Right lobe of liver (tissue), 6 donors: ENCODE results near the gene RNF157. TPM values are rescaled to one million over a fixed set of nuclear protein-coding genes. Genes with fewer than 3 reads are reported as not detected.

ENCODE experiments used
- ATAC-seq, 4 donors: fragments of 200-7000 bp; cut with Tn5 transposase; one replicate each; pipeline ENCODE4 v1.9.1; 2020; ENCODE audit warnings: mild to moderate bottlenecking in 4 of 4, moderate library complexity in 4 of 4
- DNase-seq, 3 donors: peaks; one replicate each; pipeline ENCODE4 v3.0.0-alpha.2; 2020
- H3K27ac ChIP-seq, 3 donors: fragments of 200-600 bp; one replicate each; pipeline ENCODE4 v1.8.0; 2022
- H3K27me3 ChIP-seq, 2 donors: fragments of 200-600 bp; one replicate each; pipeline ENCODE4 v1.8.0; 2022
- H3K36me3 ChIP-seq, 4 donors: fragments of 200-600 bp; sonication (generic) in 1 of 4; one replicate each; pipeline versions ENCODE4 v1.5.1 to v1.8.0; 2017 to 2022; ENCODE audit warnings: control low read depth in 1 of 4
- H3K4me1 ChIP-seq, 4 donors: fragments of 200-600 bp; sonication (generic) in 1 of 4; one replicate each; pipeline versions ENCODE4 v1.5.1 to v1.8.0; 2017 to 2022; ENCODE audit warnings: control low read depth in 1 of 4
- H3K4me3 ChIP-seq, 3 donors: fragments of 200-600 bp; one replicate each; pipeline ENCODE4 v1.8.0; 2022
- H3K9me3 ChIP-seq, 4 donors: fragments of 200-600 bp; sonication (generic) in 1 of 4; one replicate each; pipeline versions ENCODE4 v1.5.1 to v1.8.0; 2017 to 2022; ENCODE audit warnings: control low read depth in 1 of 4
- CTCF ChIP-seq, 4 donors: fragments of 200-600 bp in 3 of 4; fragments of 450-650 bp in 1 of 4; IDR thresholded peaks; one replicate each; pipeline versions ENCODE4 v1.5.1 to v1.8.0; 2016 to 2022; ENCODE audit warnings: antibody characterized with exemption in 4 of 4, mild to moderate bottlenecking in 2 of 4
- POLR2A ChIP-seq: fragments of 450-650 bp; IDR thresholded peaks from one replicate; pipeline ENCODE4 v1.6.1; 2017; ENCODE audit warnings: antibody characterized with exemption, mild to moderate bottlenecking
- WGBS: methylation state at CpG from one replicate; pipeline ENCODE4 v1.1.6; 2018; ENCODE audit warnings: low coverage, low lambda C conversion rate; ENCODE audit not compliant: insufficient coverage; ENCODE audit errors: missing lambda C conversion rate; 5-methylcytosine and 5-hydroxymethylcytosine counted together
- intact Hi-C, 2 donors: fragments of 100-400 bp; cut with DNase I; formaldehyde crosslinking; loops; one replicate each; pipeline versions ENCODE4 v1.11.2 to v1.14.1; 2022
- total RNA-seq, 6 experiments: library from RNA; depleted of rRNA in 2 of 6; stranded (reverse); fragments of >200 nt in 2 of 6; fragmentation: NEBNext Ultra II Directional in 3 of 6; extraction: Animal tissue kit (Norgen Biotek cat#: 25700) in 3 of 6; gene quantifications; one replicate each; pipeline versions ENCODE4 v1.1.0 to v1.2.4, GENCODE V29; 2016 to 2023
- donor health status: DM: no; HTN: yes; CAD: no.
- donor health status: DM: no; HTN: no; CAD: no.
- donor health status: DM: no; HTN: no; CAD: no.
- donor health status: DM: no; HTN: yes; CAD: no.
- donor health status: DM: no; HTN: yes; CAD: no.

Gene RNF157
- total RNA-seq, 6 experiments from 2014 or later = 0.39 to 14.5 (median 6.0) TPM

DNA sequence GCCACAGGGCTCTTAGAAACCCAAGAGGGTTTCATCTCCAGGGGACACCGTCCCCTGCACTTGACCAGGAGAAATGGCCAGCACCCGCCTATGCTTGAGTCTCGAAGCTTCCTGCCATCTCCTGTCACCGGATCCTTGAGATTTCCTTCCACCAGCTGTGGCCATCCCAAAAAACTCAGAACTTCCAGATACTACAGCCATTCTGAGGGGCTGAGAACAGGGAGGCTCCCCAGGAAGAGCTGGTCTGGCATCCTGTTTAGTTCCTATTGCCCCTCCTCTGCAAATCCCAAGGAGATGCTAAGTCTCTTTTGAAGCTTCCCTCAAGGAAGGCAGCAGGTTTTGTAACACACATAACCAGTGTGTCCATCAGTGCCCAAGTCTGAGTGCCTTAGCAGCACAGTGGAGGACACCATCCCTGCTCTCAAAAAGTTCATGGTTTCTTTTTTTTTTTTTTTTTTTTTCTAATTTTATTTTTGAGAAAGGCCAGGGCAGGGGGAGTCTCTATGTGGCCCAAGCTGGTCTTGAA, 26.8 kb upstream of the RNF157 start:
- TF ChIP-seq CTCF (IDR thresholded peaks at IDR 0.05) = no peak
- no peak for TF ChIP-seq POLR2A
- DNase-seq = no peak
- intact Hi-C loops = no loop called here
- ATAC-seq = no peak
- Histone ChIP-seq H3K36me3 (no peaks in the 10 kb centered on the region), H3K27ac (peak overlapping the region in 2 of 3 donors; percentile 91 to 92), H3K4me1 (peaks cover 0 to 51% (median 11%) of the 10 kb centered on the region in 4 donors), H3K4me3 (peak overlapping the region in 2 of 3 donors; percentile 88 to 93), H3K27me3 (no peaks in the 10 kb centered on the region), H3K9me3 (no peaks in the 10 kb centered on the region)
- 87% methylated on average over 3 of the region's 4 CpGs for WGBS

DNA sequence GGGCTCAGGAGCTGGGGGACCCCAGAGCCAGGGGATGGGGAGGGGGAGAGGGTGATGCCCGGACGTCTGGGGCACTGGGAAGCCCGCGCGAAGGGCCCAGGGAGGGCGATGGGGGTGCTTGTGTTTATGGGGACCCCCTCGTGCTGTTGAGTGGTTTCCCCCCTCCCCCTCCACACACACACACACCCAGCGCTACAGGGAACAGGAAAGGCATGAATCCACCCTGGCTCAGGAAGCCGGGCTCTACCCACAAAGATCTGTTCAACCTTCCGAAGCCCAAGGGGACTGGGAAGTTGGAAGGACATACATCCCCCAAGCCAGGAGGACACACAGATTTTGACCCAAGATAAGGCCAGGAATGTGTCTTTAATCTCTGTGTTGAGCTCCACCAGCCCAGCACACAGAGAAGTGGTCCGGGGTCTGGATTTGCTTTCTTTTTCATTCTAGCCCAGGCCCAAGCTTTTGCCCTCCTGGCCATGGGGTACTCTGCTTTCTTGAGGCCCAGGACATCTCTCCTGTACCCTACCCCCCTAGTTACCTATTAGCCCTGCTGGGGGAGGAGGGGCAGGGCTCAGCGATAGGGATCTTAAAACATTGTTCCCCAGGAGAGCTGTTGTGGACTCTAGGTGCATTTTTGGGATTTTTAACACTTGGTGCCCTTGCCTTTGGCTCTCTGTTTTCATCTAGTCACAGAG, 26.1 kb upstream of the RNF157 start:
- ATAC-seq (peak in 2 of 4 donors; percentile 3 to 10), DNase-seq (peak in 1 of 3 donors; percentile 50)
- peak overlapping the region; percentile 88 to 93 (median 88) for H3K4me3 ChIP-seq
- H3K36me3 ChIP-seq = no peaks in the 10 kb centered on the region
- peak overlapping the region; percentile 80 to 92 (median 91) for H3K27ac ChIP-seq
- intact Hi-C loops = no loop called here
- WGBS = 0% methylated on average over 2 of the region's 12 CpGs
- H3K4me1 ChIP-seq = peaks cover 0 to 44% (median 9%) of the 10 kb centered on the region in 4 donors
- no peaks in the 10 kb centered on the region for H3K9me3 ChIP-seq
- H3K27me3 ChIP-seq = no peaks in the 10 kb centered on the region
- TF ChIP-seq CTCF (IDR thresholded peaks at IDR 0.05) (no peak), POLR2A (no peak)

- H3K36me3 ChIP-seq = no peaks in the 10 kb centered on the region
- H3K9me3 ChIP-seq = no peaks in the 10 kb centered on the region
- peak overlapping the region; percentile 80 to 92 (median 91) for H3K27ac ChIP-seq
- H3K27me3 ChIP-seq = no peaks in the 10 kb centered on the region
- no CpG with 5 or more reads among the region's 76 CpGs for WGBS
- ATAC-seq = peak; percentile 2 to 36 (median 20)
- intact Hi-C loops = no loop called here
- no peak for TF ChIP-seq POLR2A
- TF ChIP-seq CTCF (IDR thresholded peaks at IDR 0.05) = no peak
- peaks cover 0 to 38% (median 5%) of the 10 kb centered on the region in 4 donors for H3K4me1 ChIP-seq
- H3K4me3 ChIP-seq = peak overlapping the region; percentile 88 to 93 (median 88)
- peak; percentile 70 to 82 (median 77) for DNase-seq
These were observed 25.4 kb upstream of the RNF157 start for GRCh38 chr17:76265624-76266243.

- WGBS = 0% methylated on average over 18 of the region's 94 CpGs
- DNase-seq (peak; percentile 99), ATAC-seq (peak; percentile 84 to 95 (median 93))
- TF ChIP-seq POLR2A (peak; percentile 94), CTCF (IDR thresholded peaks at IDR 0.05) (no peak)
- intact Hi-C loops = no loop called here
- Histone ChIP-seq H3K27me3 (no peaks in the 10 kb centered on the region), H3K9me3 (no peaks in the 10 kb centered on the region), H3K27ac (peak within 1 kb of the TSS; percentile 80 to 92 (median 91)), H3K4me3 (peak within 1 kb of the TSS; percentile 88 to 93 (median 88)), H3K36me3 (no peaks in the 10 kb centered on the region), H3K4me1 (peaks cover 0 to 37% (median 5%) of the 10 kb centered on the region in 4 donors)
These were observed 24.7 kb upstream of the RNF157 start, which contains the start of gene UBALD2 for GRCh38 chr17:76264755-76265623. Gene UBALD2, plus strand, starts transcription at chr17:76265348. Its CDS starts 158 bp downstream, at chr17:76265506.
